ENCODE results near the gene BLOC1S1. TPM values are rescaled to one million over a fixed set of nuclear protein-coding genes. Genes with fewer than 3 reads are reported as not detected.

The BLOC1S1 gene
- total RNA-seq, 6 donors from 2014 or later = 34.6 to 255 (median 139) TPM

DNA sequence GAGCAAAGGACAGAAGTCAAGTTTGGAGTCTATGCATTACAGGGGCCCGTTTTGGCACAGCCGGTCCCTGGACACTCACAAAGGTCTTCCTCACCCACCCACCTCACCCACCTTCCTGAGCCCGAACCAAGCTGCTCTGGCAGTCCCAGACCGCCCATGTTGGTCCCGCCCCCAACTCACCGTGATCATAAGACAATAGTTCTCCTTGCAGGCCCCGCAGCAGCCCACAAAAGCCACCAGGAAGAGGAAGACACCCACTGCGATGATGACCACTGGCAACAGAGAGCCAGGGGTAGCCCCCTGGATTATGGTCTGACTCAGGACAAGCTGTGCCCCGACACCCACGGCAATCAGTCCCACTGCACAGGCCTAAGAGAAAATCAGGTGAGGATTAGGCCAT, 11.1 kb downstream of the BLOC1S1 start:
- no peak for DNase-seq
- no peak for ATAC-seq (ENCODE audit: low FRiP score in 2 of 2)

GRCh38 chr12:55727643-55728185, 11.9 kb downstream of the BLOC1S1 start:
- ATAC-seq (ENCODE audit: low FRiP score in 2 of 2) = peak; percentile 6 to 41
- H3K4me1 ChIP-seq = peaks cover 29 to 70% (median 32%) of the 10 kb centered on the region in 4 donors

More for the DNA sequence above, 11.1 kb downstream of the BLOC1S1 start:
- H3K9me3 ChIP-seq = no peaks in the 10 kb centered on the region
- peak overlapping the region; percentile 98 to 100 (median 98) for H3K27ac ChIP-seq
- TF ChIP-seq EP300 (IDR thresholded peaks at IDR 0.05) (no peak), POLR2AphosphoS5 (IDR thresholded peaks at IDR 0.05) (no peak), POLR2A (IDR thresholded peaks at IDR 0.05) (no peak), CTCF (IDR thresholded peaks at IDR 0.05) (no peak)
- 42 to 49% methylated on average over 4 to 10 of the region's 10 CpGs for WGBS, 2 donors
- H3K27me3 ChIP-seq = no peaks in the 10 kb centered on the region
- H3K4me3 ChIP-seq = peak overlapping the region in 3 of 4 donors; percentile 80 to 90 (median 89)
- H3K36me3 ChIP-seq = peaks cover 10 to 46% (median 39%) of the 10 kb centered on the region in 4 donors
- H3K4me1 ChIP-seq = peaks cover 29 to 70% (median 32%) of the 10 kb centered on the region in 4 donors

GRCh38 chr12:55728186-55728938, 12.5 kb downstream of the BLOC1S1 start:
- 0% methylated on average over 30 to 59 of the region's 61 CpGs for WGBS, 2 donors
- Histone ChIP-seq H3K4me1 (peaks cover 29 to 70% (median 32%) of the 10 kb centered on the region in 4 donors), H3K27ac (peak overlapping the region; percentile 98 to 100 (median 98)), H3K4me3 (peak overlapping the region; percentile 55 to 90 (median 84)), H3K27me3 (no peaks in the 10 kb centered on the region), H3K9me3 (no peaks in the 10 kb centered on the region), H3K36me3 (peaks cover 10 to 38% (median 35%) of the 10 kb centered on the region in 4 donors)
- TF ChIP-seq CTCF (IDR thresholded peaks at IDR 0.05) (peak in 1 of 6 experiments; percentile 13), EP300 (IDR thresholded peaks at IDR 0.05) (no peak), POLR2AphosphoS5 (IDR thresholded peaks at IDR 0.05) (peak in 1 of 2 donors; percentile 8), POLR2A (IDR thresholded peaks at IDR 0.05) (no peak)
- ATAC-seq (ENCODE audit: low FRiP score in 2 of 2) (peak; percentile 68 to 69), DNase-seq (peak; percentile 83 to 93)

More at GRCh38 chr12:55727643-55728185, 11.9 kb downstream of the BLOC1S1 start:
- Histone ChIP-seq H3K4me3 (peak overlapping the region; percentile 55 to 90 (median 84)), H3K27me3 (no peaks in the 10 kb centered on the region), H3K36me3 (peaks cover 10 to 45% (median 37%) of the 10 kb centered on the region in 4 donors), H3K9me3 (no peaks in the 10 kb centered on the region), H3K27ac (peak overlapping the region; percentile 98 to 100 (median 98))
- 14 to 17% methylated on average over 9 of the region's 9 CpGs for WGBS, 2 donors
- TF ChIP-seq POLR2A (IDR thresholded peaks at IDR 0.05) = peak in 2 of 4 donors; percentile 15 to 41
- TF ChIP-seq CTCF (IDR thresholded peaks at IDR 0.05) = no peak
- peak; percentile 12 to 44 for TF ChIP-seq POLR2AphosphoS5 (IDR thresholded peaks at IDR 0.05)
- DNase-seq = peak in 1 of 2 donors; percentile 87

GRCh38 chr12:55728939-55729818, 13.3 kb downstream of the BLOC1S1 start, which contains the start of gene CD63:
CD63 (minus strand) TSS chr12:55729009; CDS start chr12:55728341, 668 bp downstream.
- Histone ChIP-seq H3K4me1 (peaks cover 26 to 62% (median 30%) of the 10 kb centered on the region in 4 donors), H3K27ac (peak within 1 kb of the TSS; percentile 98 to 100 (median 98)), H3K36me3 (peaks cover 6 to 31% (median 29%) of the 10 kb centered on the region in 4 donors), H3K27me3 (no peaks in the 10 kb centered on the region), H3K4me3 (peak within 1 kb of the TSS; percentile 55 to 90 (median 84)), H3K9me3 (no peaks in the 10 kb centered on the region)
- WGBS, 2 donors = 1% methylated on average over 24 of the region's 61 CpGs; no CpG with 5 or more reads in 1 of the 2 donors
- peak; percentile 95 to 98 for DNase-seq
- TF ChIP-seq CTCF (IDR thresholded peaks at IDR 0.05) (peak in 1 of 6 experiments; percentile 3), POLR2AphosphoS5 (IDR thresholded peaks at IDR 0.05) (peak; percentile 66 to 83), POLR2A (IDR thresholded peaks at IDR 0.05) (peak; percentile 78 to 94 (median 82)), EP300 (IDR thresholded peaks at IDR 0.05) (peak in 3 of 4 donors; percentile 33 to 71 (median 48))
- ATAC-seq (ENCODE audit: low FRiP score in 2 of 2) = peak; percentile 88 to 93

Data from upper lobe of left lung (tissue), 6 donors.